AG04450 (cell line): Measurements from ENCODE around the gene SCNN1A. TPM values are rescaled to one million over a fixed set of nuclear protein-coding genes. Genes with fewer than 3 reads are reported as not detected.

Source experiments
- CTCF ChIA-PET: fragments of 300-600, 350-600 bp; formaldehyde crosslinking; extraction: SDS; loops from one replicate; lab custom pipeline; 2022; ENCODE audit warnings: antibody characterized with exemption, inconsistent platforms; lab: Charles Lee
- POLR2A ChIA-PET: fragments of 350-600 bp; formaldehyde crosslinking; extraction: SDS; loops from one replicate; lab custom pipeline; 2021; ENCODE audit warnings: antibody characterized with exemption, inconsistent platforms; lab: Yijun Ruan, JAX
- DNase-seq: peaks from one replicate; pipeline ENCODE4 v3.0.0-alpha.2; 2011; ENCODE audit warnings: low read depth, low spot score
- H3K27ac ChIP-seq: one replicate; pipeline ENCODE4 v1.5.1; 2012; ENCODE audit warnings: low read depth, low read length, control low read depth
- H3K27me3 ChIP-seq: one replicate; pipeline ENCODE4 v1.6.0; 2012; ENCODE audit warnings: low read length; ENCODE audit not compliant: control insufficient read depth, insufficient read depth
- H3K4me3 ChIP-seq: 2 replicates; pipeline ENCODE4 v1.5.1; 2011; ENCODE audit warnings: mild to moderate bottlenecking, low read depth, low read length, control low read depth
- H3K9me3 ChIP-seq: 2 replicates; pipeline ENCODE4 v1.5.1; 2012; ENCODE audit warnings: low read length; ENCODE audit not compliant: control insufficient read depth, insufficient read depth
- CTCF ChIP-seq: IDR thresholded peaks from 2 replicates; pipeline ENCODE4 v1.5.1; 2011; ENCODE audit warnings: low read depth, low read length, control low read depth, inconsistent platforms
- polyA plus RNA-seq: library from polyadenylated mRNA; depleted of rRNA; stranded (reverse); fragments of >200 nt; gene quantifications from 2 replicates; pipeline ENCODE4 v1.2.3, GENCODE V29; 2011

Gene SCNN1A
- polyA plus RNA-seq, 1 experiment: 0.26 TPM

GRCh38 chr12:6310771-6311610, 64.4 kb downstream of the SCNN1A start:
- Histone ChIP-seq H3K27me3 (peaks cover 9% of the 10 kb centered on the region), H3K27ac (no peak overlapping the region), H3K9me3 (no peaks in the 10 kb centered on the region; the same call in 1 of the 2 replicates), H3K4me3 (peak overlapping the region; percentile 37; the same call in 1 of the 2 replicates)
- POLR2A ChIA-PET: interaction anchor here (0.5 kb wide), 1 partner anchor 11 kb away, joined by 5 read pairs; no protein-coding TSS in a partner anchor
- no peak for DNase-seq
- CTCF ChIA-PET: no interaction called here
- TF ChIP-seq CTCF: no peak

GRCh38 chr12:6307529-6307928, 67.8 kb downstream of the SCNN1A start:
- H3K9me3 ChIP-seq: no peaks in the 10 kb centered on the region; the same call in 1 of the 2 replicates
- no peak overlapping the region for H3K27ac ChIP-seq
- ChIA-PET POLR2A (no interaction called here), CTCF (no interaction called here)
- no peak for TF ChIP-seq CTCF
- H3K27me3 ChIP-seq: peaks cover 9% of the 10 kb centered on the region
- no peak overlapping the region for H3K4me3 ChIP-seq
- no peak for DNase-seq

GRCh38 chr12:6306599-6307220, 68.7 kb downstream of the SCNN1A start:
- H3K9me3 ChIP-seq: no peaks in the 10 kb centered on the region; the same call in 1 of the 2 replicates
- H3K4me3 ChIP-seq: no peak overlapping the region
- CTCF ChIA-PET: no interaction called here
- no peak overlapping the region for H3K27ac ChIP-seq
- no peak for TF ChIP-seq CTCF
- DNase-seq: no peak
- peaks cover 9% of the 10 kb centered on the region for H3K27me3 ChIP-seq
- POLR2A ChIA-PET: no interaction called here

- CTCF ChIA-PET: no interaction called here
- Histone ChIP-seq H3K27me3 (peaks cover 9% of the 10 kb centered on the region), H3K4me3 (no peak overlapping the region), H3K27ac (no peak overlapping the region), H3K9me3 (no peaks in the 10 kb centered on the region; the same call in 1 of the 2 replicates)
- no peak for DNase-seq
- POLR2A ChIA-PET: no interaction called here
- TF ChIP-seq CTCF: no peak
Observed at GRCh38 chr12:6306151-6306550, 69.2 kb downstream of the SCNN1A start.

GRCh38 chr12:6303071-6303470, 72.3 kb downstream of the SCNN1A start:
- Histone ChIP-seq H3K27ac (no peak overlapping the region), H3K9me3 (no peaks in the 10 kb centered on the region), H3K4me3 (no peak overlapping the region), H3K27me3 (no peaks in the 10 kb centered on the region)
- TF ChIP-seq CTCF: no peak
- CTCF ChIA-PET: no interaction called here
- no peak for DNase-seq
- POLR2A ChIA-PET: interaction anchor here (0.6 kb wide), 1 partner anchor 236 kb away, joined by 3 read pairs; no protein-coding TSS in a partner anchor
